CD4-positive, alpha-beta T cell treated with Interleukin-15 for 1 hour (primary cell): ENCODE results near the gene BPGM.

Source experiments
- DNase-seq: peaks from one replicate; pipeline ENCODE4 v3.0.0-alpha.2; 2020

The BPGM gene

GRCh38 chr7:134723892-134724291 lies 77.2 kb downstream of the BPGM start:
- no peak for DNase-seq

GRCh38 chr7:134724606-134725005 lies 78.0 kb downstream of the BPGM start:
- no peak for DNase-seq

- DNase-seq: no peak
Measured at GRCh38 chr7:134726581-134726980, 79.9 kb downstream of the BPGM start.

- DNase-seq: no peak
Measured at GRCh38 chr7:134727711-134728110, 81.1 kb downstream of the BPGM start.
